HTR-8/SVneo (cell line): ENCODE measurements around the gene FBLIM1.

ENCODE experiments used
- DNase-seq: peaks from one replicate; pipeline ENCODE4 v3.0.0; 2011; ENCODE audit warnings: low spot score, mixed read lengths; ENCODE audit not compliant: insufficient read length
- FAIRE-seq: peaks from 2 replicates; lab custom pipeline; 2011; peaks lifted over from hg19 to GRCh38; lab: Jason Lieb, UNC

FBLIM1 gene

GRCh38 chr1:15758343-15758931 is at the start of gene FBLIM1:
Gene FBLIM1, plus strand, starts transcription at chr1:15758795. Its CDS starts 6,189 bp downstream, at chr1:15764984.
- DNase-seq = no peak
- FAIRE-seq = no peak

GRCh38 chr1:15709226-15709625 is 49.4 kb upstream of the FBLIM1 start:
- DNase-seq (no peak), FAIRE-seq (no peak)

GRCh38 chr1:15712168-15712567 is 46.4 kb upstream of the FBLIM1 start:
- DNase-seq (no peak), FAIRE-seq (no peak)

GRCh38 chr1:15714406-15715136 is 44.0 kb upstream of the FBLIM1 start:
- DNase-seq (no peak), FAIRE-seq (no peak)

- no peak for DNase-seq
- FAIRE-seq = no peak
Observed at GRCh38 chr1:15717418-15718125, 41.0 kb upstream of the FBLIM1 start.

GRCh38 chr1:15718199-15718601 is 40.4 kb upstream of the FBLIM1 start:
- FAIRE-seq (no peak), DNase-seq (no peak)

GRCh38 chr1:15719381-15720120 is 39.0 kb upstream of the FBLIM1 start:
- DNase-seq = no peak
- no peak for FAIRE-seq

GRCh38 chr1:15720861-15721260 is 37.7 kb upstream of the FBLIM1 start:
- no peak for DNase-seq
- no peak for FAIRE-seq

- DNase-seq (no peak), FAIRE-seq (no peak)
Observed at GRCh38 chr1:15722411-15722810, 36.2 kb upstream of the FBLIM1 start.

- DNase-seq (no peak), FAIRE-seq (no peak)
Observed at GRCh38 chr1:15722836-15723532, 35.6 kb upstream of the FBLIM1 start.

- FAIRE-seq (no peak), DNase-seq (no peak)
Observed at GRCh38 chr1:15723631-15724246, 34.9 kb upstream of the FBLIM1 start.

GRCh38 chr1:15724949-15725880 is 33.4 kb upstream of the FBLIM1 start:
- DNase-seq = no peak
- no peak for FAIRE-seq

GRCh38 chr1:15726508-15726907 is 32.1 kb upstream of the FBLIM1 start:
- FAIRE-seq (no peak), DNase-seq (no peak)

GRCh38 chr1:15727021-15727420 is 31.6 kb upstream of the FBLIM1 start:
- FAIRE-seq (no peak), DNase-seq (no peak)

GRCh38 chr1:15727424-15727823 is 31.2 kb upstream of the FBLIM1 start:
- FAIRE-seq = no peak
- DNase-seq = no peak

- DNase-seq = no peak
- FAIRE-seq = no peak
Observed at GRCh38 chr1:15727866-15728534, 30.6 kb upstream of the FBLIM1 start.

GRCh38 chr1:15728937-15729657 is 29.5 kb upstream of the FBLIM1 start:
- no peak for DNase-seq
- no peak for FAIRE-seq
